HEK293T (cell line): ENCODE data around the gene MUC5B.

ENCODE experiments used
- CTCF ChIA-PET: fragments of 350-600 bp; formaldehyde crosslinking; extraction: SDS; loops from one replicate; lab custom pipeline; 2021; ENCODE audit warnings: antibody characterized with exemption, inconsistent platforms; lab: Yijun Ruan, JAX
- POLR2A ChIA-PET: fragments of 350-600 bp; formaldehyde crosslinking; extraction: SDS; loops from one replicate; lab custom pipeline; 2020; ENCODE audit warnings: antibody characterized with exemption, inconsistent platforms; lab: Yijun Ruan, JAX
- DNase-seq: peaks from one replicate; pipeline ENCODE4 v3.0.0; 2012; ENCODE audit warnings: mixed read lengths; ENCODE audit errors: extremely low spot score
- ARNT ChIP-seq: fragments of 450-650 bp; IDR thresholded peaks from 2 replicates; pipeline ENCODE4 v1.6.1; 2017; ENCODE audit warnings: mild to moderate bottlenecking
- BHLHE40 ChIP-seq: fragments of 450-650 bp; IDR thresholded peaks from 2 replicates; pipeline ENCODE4 v1.6.1; 2016; ENCODE audit warnings: mild to moderate bottlenecking, moderate library complexity, borderline replicate concordance
- CTBP1 ChIP-seq: fragments of 450-650 bp; IDR thresholded peaks from 2 replicates; pipeline ENCODE4 v1.6.1; 2016; ENCODE audit warnings: borderline replicate concordance
- ELF4 ChIP-seq: fragments of 450-650 bp; IDR thresholded peaks from 2 replicates; pipeline ENCODE4 v1.6.1; 2017; ENCODE audit warnings: antibody characterized with exemption
- FOXA1 ChIP-seq: fragments of 450-650 bp; IDR thresholded peaks from 2 replicates; pipeline ENCODE4 v1.6.1; 2016; ENCODE audit warnings: mild to moderate bottlenecking
- FOXK2 ChIP-seq: fragments of 450-650 bp; IDR thresholded peaks from 2 replicates; pipeline ENCODE4 v1.6.1; 2016; ENCODE audit warnings: mild to moderate bottlenecking
- FOXM1 ChIP-seq: fragments of 450-650 bp; IDR thresholded peaks from 2 replicates; pipeline ENCODE4 v1.6.1; 2017; ENCODE audit warnings: mild to moderate bottlenecking, borderline replicate concordance
- HDGF ChIP-seq: fragments of 450-650 bp; IDR thresholded peaks from 2 replicates; pipeline ENCODE4 v1.6.1; 2017; ENCODE audit warnings: antibody characterized with exemption, borderline replicate concordance
- L3MBTL2 ChIP-seq: fragments of 450-650 bp; conservative IDR thresholded peaks from 2 replicates; pipeline ENCODE4 v1.6.1; 2016; ENCODE audit warnings: mild to moderate bottlenecking
- LEF1 ChIP-seq: fragments of 450-650 bp; IDR thresholded peaks from 2 replicates; pipeline ENCODE4 v1.6.1; 2017; ENCODE audit warnings: mild to moderate bottlenecking, borderline replicate concordance
- NFRKB ChIP-seq: fragments of 450-650 bp; IDR thresholded peaks from 2 replicates; pipeline ENCODE4 v1.6.1; 2016; ENCODE audit warnings: mild to moderate bottlenecking, moderate library complexity
- PKNOX1 ChIP-seq: fragments of 450-650 bp; IDR thresholded peaks from 2 replicates; pipeline ENCODE4 v1.6.1; 2016
- SP1 ChIP-seq: fragments of 450-650 bp; IDR thresholded peaks from 2 replicates; pipeline ENCODE4 v1.6.1; 2017
- SUZ12 ChIP-seq: fragments of 450-650 bp; IDR thresholded peaks from 2 replicates; pipeline ENCODE4 v1.6.1; 2016; ENCODE audit warnings: mild to moderate bottlenecking
- TARDBP ChIP-seq: fragments of 450-650 bp; IDR thresholded peaks from 2 replicates; pipeline ENCODE4 v1.6.1; 2016
- ZNF384 ChIP-seq: fragments of 450-650 bp; IDR thresholded peaks from 2 replicates; pipeline ENCODE4 v1.6.1; 2016

MUC5B gene

GRCh38 chr11:1271927-1272326, 49.1 kb downstream of the MUC5B start:
- CTCF ChIA-PET = no interaction called here
- TF ChIP-seq NFRKB (no peak), L3MBTL2 (no peak), FOXK2 (no peak), HDGF (no peak), CTBP1 (no peak), PKNOX1 (no peak), ZNF384 (no peak), ARNT (no peak), LEF1 (no peak), SUZ12 (no peak), FOXM1 (no peak), ELF4 (no peak)

GRCh38 chr11:1272531-1272930, 49.7 kb downstream of the MUC5B start:
- TF ChIP-seq HDGF (no peak), TARDBP (no peak), FOXK2 (no peak), SP1 (no peak), L3MBTL2 (no peak), FOXA1 (no peak), NFRKB (no peak), PKNOX1 (no peak), LEF1 (no peak), ARNT (no peak), CTBP1 (no peak), ZNF384 (no peak), SUZ12 (no peak), ELF4 (no peak), BHLHE40 (no peak), FOXM1 (no peak)
- ChIA-PET CTCF (no interaction called here), POLR2A (no interaction called here)
- no peak for DNase-seq

More at GRCh38 chr11:1271927-1272326, 49.1 kb downstream of the MUC5B start:
- DNase-seq = no peak
- POLR2A ChIA-PET = no interaction called here

- no peak for DNase-seq
- CTCF ChIA-PET = no interaction called here
- POLR2A ChIA-PET = no interaction called here
- TF ChIP-seq ELF4 (no peak), SP1 (no peak), FOXK2 (no peak), SUZ12 (no peak), BHLHE40 (no peak), HDGF (no peak), CTBP1 (no peak), NFRKB (no peak), ARNT (no peak), ZNF384 (no peak), L3MBTL2 (no peak), TARDBP (no peak), PKNOX1 (no peak)
These were observed 51.6 kb downstream of the MUC5B start for GRCh38 chr11:1274501-1274900.

- CTCF ChIA-PET = no interaction called here
- no peak for DNase-seq
- TF ChIP-seq HDGF (no peak), SP1 (no peak), BHLHE40 (no peak), L3MBTL2 (no peak), LEF1 (no peak), ELF4 (no peak), FOXK2 (no peak), FOXA1 (no peak), SUZ12 (no peak), ARNT (no peak), PKNOX1 (no peak), CTBP1 (no peak), ZNF384 (no peak), FOXM1 (no peak), NFRKB (no peak), TARDBP (no peak)
These were observed 52.2 kb downstream of the MUC5B start for GRCh38 chr11:1275021-1275420.

GRCh38 chr11:1276041-1276790, 53.4 kb downstream of the MUC5B start:
- DNase-seq = no peak
- POLR2A ChIA-PET = no interaction called here
- CTCF ChIA-PET = no interaction called here
- TF ChIP-seq CTBP1 (no peak), FOXM1 (no peak), TARDBP (no peak), HDGF (no peak), FOXA1 (no peak), L3MBTL2 (no peak), LEF1 (no peak)

More at GRCh38 chr11:1275021-1275420, 52.2 kb downstream of the MUC5B start:
- POLR2A ChIA-PET = no interaction called here
